Rectal smooth muscle tissue (tissue), 1 donor: ENCODE data around the gene POLR2B.
"Not testable (repeated sequence)": the region's sequence is repeated elsewhere in the genome, so short reads cannot be mapped to it uniquely, and the experiment has no call there.

ENCODE experiments used
- H3K27ac ChIP-seq: one replicate; pipeline ENCODE4 v1.7.0; 2013; ENCODE audit warnings: low read depth, low read length, inconsistent platforms
- H3K27me3 ChIP-seq: one replicate; pipeline ENCODE4 v1.7.0; 2013; ENCODE audit warnings: low read length; ENCODE audit not compliant: control insufficient read depth, insufficient read depth
- H3K36me3 ChIP-seq: one replicate; pipeline ENCODE4 v1.7.0; 2013; ENCODE audit warnings: low read length; ENCODE audit not compliant: control insufficient read depth, insufficient read depth
- H3K4me1 ChIP-seq: one replicate; pipeline ENCODE4 v1.7.0; 2013; ENCODE audit warnings: low read length; ENCODE audit not compliant: control insufficient read depth, insufficient read depth
- H3K4me3 ChIP-seq: one replicate; pipeline ENCODE4 v1.7.0; 2013; ENCODE audit warnings: low read length
- H3K9ac ChIP-seq: one replicate; pipeline ENCODE4 v1.7.0; 2013; ENCODE audit warnings: low read length

POLR2B gene

GRCh38 chr4:56978750-56979303 is at the start of gene POLR2B:
Gene POLR2B (plus strand): TSS chr4:56978896. CDS start chr4:56978986, 90 bp downstream.
- Histone ChIP-seq H3K4me3 (peak within 1 kb of the TSS; percentile 99), H3K4me1 (peaks cover 14% of the 10 kb centered on the region), H3K9ac (peak within 1 kb of the TSS; percentile 93), H3K27ac (peak within 1 kb of the TSS; percentile 83), H3K36me3 (peaks cover 3% of the 10 kb centered on the region), H3K27me3 (no peaks in the 10 kb centered on the region)

GRCh38 chr4:56930638-56931037 is 48.1 kb upstream of the POLR2B start:
- H3K27me3 ChIP-seq: no peaks in the 10 kb centered on the region
- H3K4me3 ChIP-seq: no peak overlapping the region
- no peak overlapping the region for H3K27ac ChIP-seq
- H3K4me1 ChIP-seq: no peaks in the 10 kb centered on the region
- H3K36me3 ChIP-seq: peaks cover 7% of the 10 kb centered on the region
- no peak overlapping the region for H3K9ac ChIP-seq

- peaks cover 7% of the 10 kb centered on the region for H3K36me3 ChIP-seq
- H3K27ac ChIP-seq: no peak overlapping the region
- H3K9ac ChIP-seq: no peak overlapping the region
- H3K4me3 ChIP-seq: no peak overlapping the region
- no peaks in the 10 kb centered on the region for H3K27me3 ChIP-seq
- no peaks in the 10 kb centered on the region for H3K4me1 ChIP-seq
Observed at GRCh38 chr4:56931924-56932323, 46.8 kb upstream of the POLR2B start.

GRCh38 chr4:56937262-56937661 is 41.4 kb upstream of the POLR2B start:
- no peaks in the 10 kb centered on the region for H3K4me1 ChIP-seq
- H3K36me3 ChIP-seq: no peaks in the 10 kb centered on the region
- H3K4me3 ChIP-seq: no peak overlapping the region
- no peak overlapping the region for H3K27ac ChIP-seq
- no peak overlapping the region for H3K9ac ChIP-seq
- H3K27me3 ChIP-seq: no peaks in the 10 kb centered on the region

GRCh38 chr4:56939826-56940225 is 38.9 kb upstream of the POLR2B start:
- H3K4me3 ChIP-seq: not testable (repeated sequence)

GRCh38 chr4:56940403-56940802 is 38.3 kb upstream of the POLR2B start:
- Histone ChIP-seq H3K27me3 (no peaks in the 10 kb centered on the region), H3K36me3 (no peaks in the 10 kb centered on the region)

More at GRCh38 chr4:56939826-56940225, 38.9 kb upstream of the POLR2B start:
- H3K27ac ChIP-seq, H3K27me3 ChIP-seq, H3K36me3 ChIP-seq, H3K9ac ChIP-seq, H3K4me1 ChIP-seq: not testable (repeated sequence)

GRCh38 chr4:56940971-56941370 is 37.7 kb upstream of the POLR2B start:
- no peaks in the 10 kb centered on the region for H3K4me1 ChIP-seq
- no peaks in the 10 kb centered on the region for H3K36me3 ChIP-seq
- H3K27ac ChIP-seq: no peak overlapping the region
- H3K9ac ChIP-seq: no peak overlapping the region
- no peak overlapping the region for H3K4me3 ChIP-seq
- H3K27me3 ChIP-seq: no peaks in the 10 kb centered on the region

More at GRCh38 chr4:56940403-56940802, 38.3 kb upstream of the POLR2B start:
- Histone ChIP-seq H3K4me1 (no peaks in the 10 kb centered on the region), H3K9ac (no peak overlapping the region), H3K27ac (no peak overlapping the region), H3K4me3 (no peak overlapping the region)

GRCh38 chr4:56941403-56941802 is 37.3 kb upstream of the POLR2B start:
- Histone ChIP-seq H3K27me3 (no peaks in the 10 kb centered on the region), H3K9ac (no peak overlapping the region), H3K4me3 (no peak overlapping the region), H3K4me1 (no peaks in the 10 kb centered on the region), H3K36me3 (no peaks in the 10 kb centered on the region), H3K27ac (no peak overlapping the region)

GRCh38 chr4:56953680-56954520 is 24.8 kb upstream of the POLR2B start:
- Histone ChIP-seq H3K27me3 (no peaks in the 10 kb centered on the region), H3K36me3 (no peaks in the 10 kb centered on the region), H3K9ac (no peak overlapping the region), H3K27ac (no peak overlapping the region), H3K4me1 (peaks cover 3% of the 10 kb centered on the region), H3K4me3 (no peak overlapping the region)

- no peaks in the 10 kb centered on the region for H3K36me3 ChIP-seq
- H3K27me3 ChIP-seq: no peaks in the 10 kb centered on the region
- no peak overlapping the region for H3K9ac ChIP-seq
- no peak overlapping the region for H3K27ac ChIP-seq
- peak overlapping the region; percentile 18 for H3K4me3 ChIP-seq
- H3K4me1 ChIP-seq: peaks cover 3% of the 10 kb centered on the region
Observed at GRCh38 chr4:56958111-56958517, 20.6 kb upstream of the POLR2B start.

GRCh38 chr4:56959100-56959499 is 19.6 kb upstream of the POLR2B start:
- peaks cover 3% of the 10 kb centered on the region for H3K4me1 ChIP-seq
- peaks cover 2% of the 10 kb centered on the region for H3K36me3 ChIP-seq
- no peak overlapping the region for H3K27ac ChIP-seq
- H3K27me3 ChIP-seq: no peaks in the 10 kb centered on the region
- H3K9ac ChIP-seq: no peak overlapping the region
- no peak overlapping the region for H3K4me3 ChIP-seq

- peaks cover 3% of the 10 kb centered on the region for H3K4me1 ChIP-seq
- no peaks in the 10 kb centered on the region for H3K27me3 ChIP-seq
- peaks cover 12% of the 10 kb centered on the region for H3K36me3 ChIP-seq
- no peak overlapping the region for H3K4me3 ChIP-seq
- no peak overlapping the region for H3K27ac ChIP-seq
- no peak overlapping the region for H3K9ac ChIP-seq
Observed at GRCh38 chr4:56961107-56961500, 17.6 kb upstream of the POLR2B start.

- Histone ChIP-seq H3K27me3 (no peaks in the 10 kb centered on the region), H3K36me3 (peaks cover 35% of the 10 kb centered on the region)
Observed at GRCh38 chr4:56971383-56971782, 7.3 kb upstream of the POLR2B start.

More at GRCh38 chr4:56971383-56971782, 7.3 kb upstream of the POLR2B start:
- H3K9ac ChIP-seq: no peak overlapping the region
- H3K4me1 ChIP-seq: peaks cover 1% of the 10 kb centered on the region
- H3K27ac ChIP-seq: no peak overlapping the region
- H3K4me3 ChIP-seq: no peak overlapping the region
